ENCODE data around the gene GPR151.

GPR151 gene

DNA sequence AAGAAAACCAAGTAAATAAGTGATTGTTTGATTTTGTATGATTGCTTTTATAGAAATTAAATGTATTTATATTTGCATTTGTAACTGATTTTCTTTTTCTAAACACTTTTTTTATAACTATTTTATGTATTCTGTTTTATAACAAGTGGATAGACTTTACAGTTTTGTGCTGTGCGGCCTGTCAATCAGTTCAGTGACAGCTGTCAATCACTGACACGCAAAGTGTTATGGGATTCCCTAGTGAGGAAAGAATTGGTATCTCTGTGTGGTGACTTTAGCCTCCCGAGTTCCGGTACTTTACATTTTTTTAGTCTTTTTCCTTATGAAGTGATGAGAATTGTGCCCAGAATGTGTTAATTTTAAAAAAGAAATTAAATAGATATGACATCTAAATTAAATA, 16.3 kb downstream of the GPR151 start:
- POLR2A ChIA-PET: no interaction called here
- TF ChIP-seq ZNF670 (tag by site-specific recombination; IDR thresholded peaks at IDR 0.05; ENCODE audit: low read depth) (no peak), ZNF223 (tag by site-specific recombination; IDR thresholded peaks at IDR 0.05) (no peak), SALL2 (tag by site-specific recombination; IDR thresholded peaks at IDR 0.05; ENCODE audit: borderline replicate concordance) (no peak), ZNF146 (tag by site-specific recombination; IDR thresholded peaks at IDR 0.05) (no peak), ZNF837 (tag by site-specific recombination; IDR thresholded peaks at IDR 0.05) (no peak)
- TF ChIP-seq, protein P1, sequence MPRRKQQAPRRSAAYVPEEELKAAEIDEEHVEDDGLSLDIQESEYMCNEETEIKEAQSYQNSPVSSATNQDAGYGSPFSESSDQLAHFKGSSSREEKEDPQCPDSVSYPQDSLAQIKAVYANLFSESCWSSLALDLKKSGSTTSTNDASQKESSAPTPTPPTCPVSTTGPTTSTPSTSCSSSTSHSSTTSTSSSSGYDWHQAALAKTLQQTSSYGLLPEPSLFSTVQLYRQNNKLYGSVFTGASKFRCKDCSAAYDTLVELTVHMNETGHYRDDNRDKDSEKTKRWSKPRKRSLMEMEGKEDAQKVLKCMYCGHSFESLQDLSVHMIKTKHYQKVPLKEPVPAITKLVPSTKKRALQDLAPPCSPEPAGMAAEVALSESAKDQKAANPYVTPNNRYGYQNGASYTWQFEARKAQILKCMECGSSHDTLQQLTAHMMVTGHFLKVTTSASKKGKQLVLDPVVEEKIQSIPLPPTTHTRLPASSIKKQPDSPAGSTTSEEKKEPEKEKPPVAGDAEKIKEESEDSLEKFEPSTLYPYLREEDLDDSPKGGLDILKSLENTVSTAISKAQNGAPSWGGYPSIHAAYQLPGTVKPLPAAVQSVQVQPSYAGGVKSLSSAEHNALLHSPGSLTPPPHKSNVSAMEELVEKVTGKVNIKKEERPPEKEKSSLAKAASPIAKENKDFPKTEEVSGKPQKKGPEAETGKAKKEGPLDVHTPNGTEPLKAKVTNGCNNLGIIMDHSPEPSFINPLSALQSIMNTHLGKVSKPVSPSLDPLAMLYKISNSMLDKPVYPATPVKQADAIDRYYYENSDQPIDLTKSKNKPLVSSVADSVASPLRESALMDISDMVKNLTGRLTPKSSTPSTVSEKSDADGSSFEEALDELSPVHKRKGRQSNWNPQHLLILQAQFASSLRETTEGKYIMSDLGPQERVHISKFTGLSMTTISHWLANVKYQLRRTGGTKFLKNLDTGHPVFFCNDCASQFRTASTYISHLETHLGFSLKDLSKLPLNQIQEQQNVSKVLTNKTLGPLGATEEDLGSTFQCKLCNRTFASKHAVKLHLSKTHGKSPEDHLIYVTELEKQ (tag by site-specific recombination; IDR thresholded peaks at IDR 0.05; ENCODE audit: borderline replicate concordance): peak; percentile 56; the same call in 1 of the 2 replicates
- H3K4me3 ChIP-seq (ENCODE audit: low read depth, low read length): no peak overlapping the region
- CTCF ChIA-PET: no interaction called here
- H3K4me1 ChIP-seq (ENCODE audit: control insufficient read depth, insufficient read depth, low read length): no peaks in the 10 kb centered on the region
- H3K27ac ChIP-seq (ENCODE audit: extremely low read depth, low read depth, low read length): no peak overlapping the region
- H3K9me3 ChIP-seq (ENCODE audit: control insufficient read depth, insufficient read depth, low read depth, low read length): no peaks in the 10 kb centered on the region
- peaks cover 39 to 47% of the 10 kb centered on the region in 2 experiments for H3K36me3 ChIP-seq (ENCODE audit: control insufficient read depth in 2 of 2, insufficient read depth in 1 of 2, low read length in 2 of 2)

DNA sequence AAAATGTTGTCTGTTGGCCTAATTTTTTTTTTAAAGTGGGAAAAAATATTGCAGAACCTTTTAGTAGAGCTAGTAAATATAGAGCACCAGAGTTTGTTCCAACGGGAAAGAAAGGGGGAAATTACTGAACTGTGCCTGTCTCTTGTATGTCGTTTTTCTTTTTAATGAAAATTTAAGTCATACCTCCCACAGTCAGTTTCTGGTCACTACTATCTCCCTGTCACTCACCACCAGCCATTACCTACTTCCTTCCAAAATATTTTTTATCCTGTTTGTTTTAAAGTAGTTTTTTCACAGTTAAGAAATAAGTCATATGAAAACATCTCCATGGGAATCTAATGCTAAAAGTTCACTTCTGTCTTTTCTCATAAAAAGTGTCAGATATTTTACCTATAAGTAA, 21.3 kb downstream of the GPR151 start:
- TF ChIP-seq, protein P2, sequence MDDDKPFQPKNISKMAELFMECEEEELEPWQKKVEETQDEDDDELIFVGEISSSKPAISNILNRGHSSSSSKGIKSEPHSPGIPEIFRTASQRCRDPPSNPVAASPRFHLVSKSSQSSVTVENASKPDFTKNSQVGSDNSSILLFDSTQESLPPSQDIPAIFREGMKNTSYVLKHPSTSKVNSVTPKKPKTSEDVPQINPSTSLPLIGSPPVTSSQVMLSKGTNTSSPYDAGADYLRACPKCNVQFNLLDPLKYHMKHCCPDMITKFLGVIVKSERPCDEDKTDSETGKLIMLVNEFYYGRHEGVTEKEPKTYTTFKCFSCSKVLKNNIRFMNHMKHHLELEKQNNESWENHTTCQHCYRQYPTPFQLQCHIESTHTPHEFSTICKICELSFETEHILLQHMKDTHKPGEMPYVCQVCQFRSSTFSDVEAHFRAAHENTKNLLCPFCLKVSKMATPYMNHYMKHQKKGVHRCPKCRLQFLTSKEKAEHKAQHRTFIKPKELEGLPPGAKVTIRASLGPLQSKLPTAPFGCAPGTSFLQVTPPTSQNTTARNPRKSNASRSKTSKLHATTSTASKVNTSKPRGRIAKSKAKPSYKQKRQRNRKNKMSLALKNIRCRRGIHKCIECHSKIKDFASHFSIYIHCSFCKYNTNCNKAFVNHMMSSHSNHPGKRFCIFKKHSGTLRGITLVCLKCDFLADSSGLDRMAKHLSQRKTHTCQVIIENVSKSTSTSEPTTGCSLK (tag by site-specific recombination; IDR thresholded peaks at IDR 0.05): no peak
- TF ChIP-seq IKZF3 (tag by site-specific recombination; IDR thresholded peaks at IDR 0.05): no peak
- TF ChIP-seq ZNF221 (tag by site-specific recombination; IDR thresholded peaks at IDR 0.05; ENCODE audit: borderline replicate concordance): no peak
- no peak for TF ChIP-seq ZNF529 (tag by site-specific recombination; IDR thresholded peaks at IDR 0.05; ENCODE audit: insufficient replicate concordance)
- TF ChIP-seq ZBTB10 (tag by site-specific recombination; IDR thresholded peaks at IDR 0.05): no peak
- TF ChIP-seq ZNF624 (tag by site-specific recombination; IDR thresholded peaks at IDR 0.05): no peak
- TF ChIP-seq ZNF214 (tag by site-specific recombination; IDR thresholded peaks at IDR 0.05; ENCODE audit: borderline replicate concordance): no peak
- no peak for TF ChIP-seq ZNF510 (tag by site-specific recombination; IDR thresholded peaks at IDR 0.05; ENCODE audit: insufficient replicate concordance)
- no peak for TF ChIP-seq ZNF16 (tag by site-specific recombination; IDR thresholded peaks at IDR 0.05; ENCODE audit: low read depth)
- H3K9me3 ChIP-seq (ENCODE audit: control insufficient read depth, insufficient read depth, low read depth, low read length): no peaks in the 10 kb centered on the region
- no peak overlapping the region for H3K4me3 ChIP-seq (ENCODE audit: low read depth, low read length)
- peaks cover 32 to 49% of the 10 kb centered on the region in 2 experiments for H3K36me3 ChIP-seq (ENCODE audit: control insufficient read depth in 2 of 2, insufficient read depth in 1 of 2, low read length in 2 of 2)
- H3K27ac ChIP-seq (ENCODE audit: extremely low read depth, low read depth, low read length): no peak overlapping the region
- ChIA-PET POLR2A (no interaction called here), CTCF (no interaction called here)
- H3K4me1 ChIP-seq (ENCODE audit: control insufficient read depth, insufficient read depth, low read length): no peaks in the 10 kb centered on the region
